Urothelium cell line (cell line): Measurements from ENCODE around the gene INPPL1.
"Not testable (repeated sequence)": the region's sequence is repeated elsewhere in the genome, so short reads cannot be mapped to it uniquely, and the experiment has no call there.

Experiments
- DNase-seq: peaks from one replicate; pipeline ENCODE4 v3.0.0; 2011; ENCODE audit warnings: low spot score, mixed read lengths
- FAIRE-seq: peaks from 2 replicates; lab custom pipeline; 2011; peaks lifted over from hg19 to GRCh38; lab: Jason Lieb, UNC

The INPPL1 gene

DNA sequence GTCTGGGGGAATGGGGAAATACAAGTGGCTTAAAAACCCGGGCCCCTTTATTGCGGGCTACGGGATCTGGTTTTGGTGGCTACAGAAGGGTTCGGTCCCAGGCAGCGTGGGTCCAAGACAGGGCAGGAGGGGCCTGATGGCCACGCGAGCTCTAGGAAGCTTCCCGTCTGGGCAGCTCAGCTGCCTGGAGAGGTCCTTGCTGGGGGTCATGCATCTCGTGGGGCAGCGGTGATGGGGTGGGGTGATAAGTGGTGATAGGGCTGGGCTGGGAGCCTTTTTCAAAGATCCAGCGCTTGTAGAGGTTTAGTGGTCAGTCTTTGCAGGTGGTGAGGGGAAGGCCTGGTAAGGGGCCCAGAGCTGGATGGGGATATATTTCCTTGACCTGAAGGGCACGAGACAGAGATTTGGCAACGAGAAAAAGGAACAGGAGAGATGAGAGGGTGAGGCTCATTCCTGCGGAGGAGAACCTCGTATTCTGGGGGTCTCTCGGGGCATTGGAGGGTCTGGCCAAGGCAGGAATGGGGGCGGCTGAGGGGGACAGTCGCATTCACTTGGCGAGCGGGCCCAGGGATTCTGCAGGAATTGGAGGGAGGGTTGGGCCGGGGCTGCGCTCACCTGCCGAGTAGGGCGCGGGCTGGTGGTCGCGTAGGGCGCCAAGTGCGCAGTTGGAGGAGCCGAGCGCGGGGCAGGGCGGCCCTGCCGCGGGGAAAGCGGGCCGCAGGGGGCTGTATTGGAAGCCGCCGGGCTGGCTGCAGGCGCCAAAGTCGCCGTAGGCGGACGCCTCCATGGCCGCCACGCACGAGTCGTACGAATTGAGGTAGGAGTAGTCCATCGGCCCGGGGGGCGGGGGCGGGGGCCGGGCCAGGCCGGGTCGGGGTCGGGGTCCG, 18.8 kb downstream of the INPPL1 start:
- no peak for DNase-seq
- no peak for FAIRE-seq

DNA sequence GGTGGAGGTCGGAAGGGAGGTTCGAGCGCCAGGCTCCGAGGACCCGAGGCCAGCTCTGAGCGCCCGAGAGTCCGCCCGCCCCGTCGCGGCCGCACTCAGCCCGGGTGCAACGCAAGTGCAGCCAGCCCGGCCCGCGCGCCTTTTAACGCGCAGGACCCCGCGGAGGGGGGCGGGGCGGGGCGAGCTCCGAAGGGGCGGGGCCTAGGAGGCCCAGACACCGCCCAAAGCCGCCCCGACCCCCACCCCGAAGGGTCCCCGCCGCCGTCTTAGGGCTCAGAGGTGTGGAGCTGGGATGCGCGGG, 19.4 kb downstream of the INPPL1 start, which contains the start of gene PHOX2A:
PHOX2A (minus strand) TSS at position 117 of the 301 bp plus-strand sequence. CDS start 172 bp downstream, outside the sequence.
- FAIRE-seq, result no peak
- DNase-seq, result no peak

- DNase-seq (no peak), FAIRE-seq (no peak)
These were observed 20.0 kb downstream of the INPPL1 start for GRCh38 chr11:72244361-72245262.

GRCh38 chr11:72245263-72245816, 20.8 kb downstream of the INPPL1 start:
- DNase-seq (no peak), FAIRE-seq (no peak)

DNA sequence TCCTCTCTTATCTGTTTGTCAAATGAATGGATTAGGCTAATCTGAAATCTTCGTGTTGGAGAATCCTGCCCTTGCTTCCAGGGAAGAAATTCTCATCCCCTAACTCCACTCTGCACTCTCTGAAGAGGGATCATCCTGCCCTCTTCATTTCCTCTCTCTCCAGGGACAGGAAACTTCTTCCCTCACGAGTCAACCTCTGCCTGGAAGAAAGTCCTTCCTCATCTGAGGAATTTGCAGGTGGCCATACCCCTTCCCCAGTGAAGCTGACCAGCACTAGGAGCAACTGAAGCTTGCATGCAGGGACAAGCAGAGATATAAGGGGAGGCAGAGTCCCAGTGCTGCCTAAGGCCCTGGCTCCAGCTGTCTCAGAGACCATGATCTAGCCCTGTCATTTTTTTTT, 23.0 kb downstream of the INPPL1 start:
- FAIRE-seq (no peak), DNase-seq (no peak)

- FAIRE-seq, result no peak
These were observed 25.4 kb downstream of the INPPL1 start for GRCh38 chr11:72249961-72250360.

DNA sequence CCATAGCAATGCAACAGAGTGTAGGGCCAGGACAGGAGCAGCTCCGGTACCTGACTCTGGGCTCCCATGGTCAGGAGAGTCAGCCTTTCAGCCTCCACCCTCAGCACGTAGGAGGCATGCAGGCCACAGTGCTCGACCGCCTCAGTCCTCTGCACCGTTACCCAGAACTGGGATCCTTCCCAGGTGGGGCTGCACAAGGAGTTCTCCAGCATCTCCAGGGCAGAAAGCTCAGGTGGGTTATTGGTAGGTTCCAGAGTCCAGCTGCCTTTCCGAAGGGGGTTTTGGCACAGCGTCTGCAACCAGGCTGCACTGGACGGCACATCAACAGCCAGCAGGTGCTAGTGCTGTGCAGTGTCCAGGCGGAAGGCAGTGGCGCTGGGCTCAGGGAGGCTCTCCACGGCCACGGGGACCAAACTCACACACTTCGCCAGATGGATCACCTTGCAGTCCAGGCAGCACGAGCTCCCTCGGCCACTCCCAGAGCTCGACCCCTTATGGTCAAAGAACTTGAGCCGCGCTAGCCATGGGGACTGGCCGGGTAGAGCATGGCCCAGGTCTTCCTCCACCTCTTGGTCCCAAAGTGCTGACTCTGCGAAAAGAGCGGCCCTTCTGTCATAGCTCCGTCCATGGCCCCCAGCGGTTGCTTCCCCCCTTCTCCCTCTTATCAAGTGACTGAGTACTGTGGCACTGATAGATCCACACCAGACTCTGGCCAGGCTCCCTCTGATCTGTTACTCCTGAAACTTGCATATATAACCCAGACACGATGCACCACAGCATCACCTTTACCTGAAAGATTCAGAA, 26.3 kb downstream of the INPPL1 start:
- FAIRE-seq, result no peak
- no peak for DNase-seq

More at GRCh38 chr11:72249961-72250360, 25.4 kb downstream of the INPPL1 start:
- DNase-seq, result no peak

- FAIRE-seq (no peak), DNase-seq (no peak)
These were observed 27.0 kb downstream of the INPPL1 start for GRCh38 chr11:72251614-72252013.

- no peak for DNase-seq
- FAIRE-seq, result no peak
These were observed 28.8 kb downstream of the INPPL1 start for GRCh38 chr11:72253392-72253791.

- FAIRE-seq (no peak), DNase-seq (no peak)
These were observed 29.9 kb downstream of the INPPL1 start for GRCh38 chr11:72254299-72254993.

DNA sequence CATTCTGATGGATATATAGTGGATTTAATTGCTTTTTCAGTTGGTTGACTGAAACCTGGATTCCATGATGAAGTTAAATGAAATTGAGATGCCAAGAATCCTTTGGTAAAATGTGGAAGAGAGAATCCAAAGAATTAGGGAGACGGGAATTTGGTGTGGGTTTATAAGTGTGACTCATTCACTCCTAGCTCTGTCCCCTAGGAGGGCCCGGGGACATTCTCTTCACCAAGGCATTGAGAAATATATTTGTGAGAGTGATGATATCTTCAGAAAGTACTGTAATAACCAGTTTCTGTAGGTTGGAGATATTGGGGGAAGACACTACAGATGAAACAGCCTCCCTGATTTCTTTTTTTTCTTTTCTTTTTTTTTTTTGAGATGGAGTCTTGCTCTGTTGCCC, 33.0 kb downstream of the INPPL1 start:
- no peak for FAIRE-seq
- no peak for DNase-seq

DNA sequence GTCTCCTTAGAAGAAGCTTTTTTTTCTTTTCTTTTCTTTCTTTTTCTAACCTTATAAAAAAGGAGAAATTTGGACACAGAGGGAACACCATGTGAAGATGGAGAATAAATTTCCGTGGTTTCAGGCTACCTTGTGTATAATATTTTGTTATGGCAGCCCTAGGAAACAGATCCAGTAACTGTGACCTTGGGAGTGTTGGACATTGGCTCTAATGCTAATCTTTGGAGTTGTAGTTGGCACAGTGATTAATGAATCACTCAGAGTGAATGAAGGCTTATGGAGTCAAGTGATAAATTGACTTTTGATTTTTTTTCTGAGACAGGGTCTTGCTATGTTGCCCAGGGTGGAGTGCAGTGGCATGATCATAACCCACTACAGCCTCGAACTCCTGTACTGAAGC, 34.9 kb downstream of the INPPL1 start:
- no peak for FAIRE-seq
- DNase-seq, result no peak

DNA sequence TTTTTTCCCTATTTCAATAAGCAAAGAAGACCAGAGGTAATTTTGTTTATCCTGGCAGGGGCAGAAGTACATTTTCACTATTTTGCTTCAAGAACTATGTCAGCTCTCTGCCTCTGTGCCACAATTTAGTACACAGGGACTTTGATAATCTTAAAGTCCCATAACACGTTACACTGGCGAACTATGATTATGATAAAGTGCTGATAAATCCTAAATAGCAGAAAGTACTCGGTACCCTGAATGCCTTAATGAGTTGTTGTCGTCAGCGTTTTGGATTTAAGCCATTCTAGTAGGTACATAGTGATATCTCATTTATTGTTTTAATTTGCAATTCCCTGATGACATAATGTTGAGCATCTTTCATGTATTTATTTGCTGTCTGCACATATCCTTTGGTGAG, 36.0 kb downstream of the INPPL1 start:
- no peak for FAIRE-seq

GRCh38 chr11:72263361-72263760, 38.8 kb downstream of the INPPL1 start:
- DNase-seq (peak; percentile 42), FAIRE-seq (no peak)

More for the DNA sequence above, 36.0 kb downstream of the INPPL1 start:
- DNase-seq, result no peak

GRCh38 chr11:72265951-72266350, 41.4 kb downstream of the INPPL1 start:
- no peak for DNase-seq

DNA sequence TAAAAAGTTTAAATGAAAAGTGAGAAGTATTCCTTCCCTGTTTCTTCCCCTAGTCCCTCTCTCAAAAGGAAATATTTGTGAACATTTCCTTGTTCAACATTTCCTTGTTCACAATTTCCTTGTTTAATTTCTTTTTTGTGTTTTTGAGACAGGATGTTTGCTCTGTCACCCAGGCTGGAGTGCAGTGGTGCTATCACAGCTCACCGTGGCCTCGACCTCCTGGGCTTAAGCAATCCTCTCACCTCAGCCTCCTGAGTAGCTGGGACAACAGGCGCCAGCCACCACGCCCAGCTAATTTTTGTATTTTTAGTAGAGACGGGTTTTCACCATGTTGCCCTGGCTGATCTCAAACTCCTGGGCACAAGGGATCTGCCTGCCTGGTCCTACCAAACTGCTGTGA, 42.4 kb downstream of the INPPL1 start:
- not testable (repeated sequence) for DNase-seq, FAIRE-seq

More at GRCh38 chr11:72265951-72266350, 41.4 kb downstream of the INPPL1 start:
- no peak for FAIRE-seq

- DNase-seq (no peak), FAIRE-seq (no peak)
These were observed 43.5 kb downstream of the INPPL1 start for GRCh38 chr11:72267956-72268617.

GRCh38 chr11:72271980-72272379, 47.4 kb downstream of the INPPL1 start:
- FAIRE-seq, result no peak

DNA sequence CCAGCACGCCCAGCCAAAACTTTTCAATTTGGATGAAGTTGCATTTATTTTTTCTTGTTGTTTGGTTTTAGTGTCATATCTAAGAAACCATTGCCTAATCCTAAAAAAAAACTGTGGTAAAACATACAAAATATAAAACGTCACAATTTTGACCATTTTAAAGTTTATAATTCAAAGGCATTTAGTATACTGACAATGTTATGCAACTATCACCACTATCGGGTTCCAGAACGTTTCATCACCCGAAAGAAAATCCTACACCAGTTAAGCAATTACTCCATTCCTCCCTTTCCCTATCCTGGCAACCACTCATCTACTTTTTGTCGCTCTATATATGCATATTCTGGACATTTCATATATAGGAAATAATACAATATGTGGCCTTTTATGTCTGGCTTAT, 49.9 kb downstream of the INPPL1 start:
- DNase-seq (no peak), FAIRE-seq (no peak)

More at GRCh38 chr11:72271980-72272379, 47.4 kb downstream of the INPPL1 start:
- no peak for DNase-seq
